GM23248 (cell line): ENCODE data around the gene QRICH2. TPM values are rescaled to one million over a fixed set of nuclear protein-coding genes. Genes with fewer than 3 reads are reported as not detected.
"Not testable (repeated sequence)": the region's sequence is repeated elsewhere in the genome, so short reads cannot be mapped to it uniquely, and the experiment has no call there.

Source experiments
- DNase-seq: peaks from one replicate; pipeline ENCODE4 v3.0.0-alpha.2; 2015
- H2AFZ ChIP-seq: fragments of 200-600 bp; sonication (generic); 2 replicates; pipeline ENCODE4 v1.6.1; 2016; ENCODE audit warnings: antibody characterized with exemption
- H3F3A ChIP-seq: fragments of 200-600 bp; sonication (generic); 2 replicates; pipeline ENCODE4 v1.6.1; 2016; ENCODE audit warnings: mild to moderate bottlenecking, antibody characterized with exemption, mixed run types; ENCODE audit not compliant: insufficient read depth
- H3K27ac ChIP-seq: fragments of 200-600 bp; sonication (generic); 2 replicates; pipeline ENCODE4 v1.5.1; 2016; ENCODE audit warnings: mild to moderate bottlenecking
- H3K27me3 ChIP-seq: fragments of 200-600 bp; sonication (generic); replicated peaks from 2 replicates; pipeline ENCODE4 v1.6.1; 2016; ENCODE audit warnings: mild to moderate bottlenecking; ENCODE audit not compliant: insufficient read depth
- H3K36me3 ChIP-seq: fragments of 200-600 bp; sonication (generic); 2 replicates; pipeline ENCODE4 v1.6.1; 2016; ENCODE audit warnings: low read depth, mild to moderate bottlenecking
- H3K4me1 ChIP-seq: fragments of 200-600 bp; sonication (generic); 2 replicates; pipeline ENCODE4 v1.6.1; 2016; ENCODE audit warnings: mild to moderate bottlenecking; ENCODE audit not compliant: insufficient read depth
- H3K4me2 ChIP-seq: fragments of 200-600 bp; sonication (generic); one replicate; pipeline ENCODE4 v1.6.1; 2016; ENCODE audit warnings: mild to moderate bottlenecking; ENCODE audit not compliant: unreplicated experiment
- H3K4me3 ChIP-seq: fragments of 200-600 bp; sonication (generic); 2 replicates; pipeline ENCODE4 v1.5.1; 2016; ENCODE audit warnings: mild to moderate bottlenecking
- H3K79me2 ChIP-seq: fragments of 200-600 bp; sonication (generic); 2 replicates; pipeline ENCODE4 v1.6.1; 2016; ENCODE audit warnings: mild to moderate bottlenecking; ENCODE audit not compliant: insufficient read depth
- H3K9ac ChIP-seq: fragments of 200-600 bp; sonication (generic); 2 replicates; pipeline ENCODE4 v1.6.1; 2016; ENCODE audit warnings: mild to moderate bottlenecking
- H3K9me2 ChIP-seq: fragments of 200-600 bp; sonication (generic); 2 replicates; pipeline ENCODE4 v1.6.1; 2016; ENCODE audit warnings: mixed run types, mild to moderate bottlenecking, moderate library complexity; ENCODE audit not compliant: insufficient read depth
- H3K9me3 ChIP-seq: fragments of 200-600 bp; sonication (generic); one replicate; pipeline ENCODE4 v1.6.1; 2017; ENCODE audit warnings: low read depth
- H4K20me1 ChIP-seq: fragments of 200-600 bp; sonication (generic); 2 replicates; pipeline ENCODE4 v1.6.0; 2016; ENCODE audit not compliant: insufficient read depth
- EZH2 ChIP-seq: fragments of 200-600 bp; sonication (generic); IDR thresholded peaks from 2 replicates; pipeline ENCODE4 v1.6.1; 2018; ENCODE audit warnings: antibody characterized with exemption, mild to moderate bottlenecking; ENCODE audit not compliant: insufficient read depth, poor library complexity, severe bottlenecking
- EZH2phosphoT487 ChIP-seq: fragments of 200-600 bp; sonication (generic); IDR thresholded peaks from 2 replicates; pipeline ENCODE4 v1.6.1; 2018; ENCODE audit warnings: antibody characterized with exemption, moderate library complexity, mild to moderate bottlenecking, low read depth; ENCODE audit not compliant: insufficient read depth
- WGBS, 2 experiments: methylation state at CpG; one replicate each; pipeline ENCODE4 v1.1.6; 2015 to 2017; ENCODE audit warnings: low lambda C conversion rate in 2 of 2, low coverage in 1 of 2; ENCODE audit errors: missing lambda C conversion rate in 2 of 2; 5-methylcytosine and 5-hydroxymethylcytosine counted together
- in situ Hi-C: fragments of 300-500 bp; cut with MboI; formaldehyde crosslinking; loops from 2 replicates; pipeline ENCODE4 v1.15.0; 2020
- polyA plus RNA-seq: library from polyadenylated mRNA; unstranded; fragments of >200 nt; fragmentation: Nextera tagmentation; extraction: Ambion mirVana; gene quantifications from 2 replicates; pipeline ENCODE4 v1.2.1, GENCODE V29; 2016
- total RNA-seq: library from RNA; depleted of rRNA; stranded (reverse); fragments of >200 nt; shearing (Covaris generic); gene quantifications from 2 replicates; pipeline ENCODE4 v1.2.3, GENCODE V29; 2014

QRICH2 gene
- total and polyA plus RNA-seq, 2 experiments from 2014 or later = 1.3 to 4.0 TPM

DNA sequence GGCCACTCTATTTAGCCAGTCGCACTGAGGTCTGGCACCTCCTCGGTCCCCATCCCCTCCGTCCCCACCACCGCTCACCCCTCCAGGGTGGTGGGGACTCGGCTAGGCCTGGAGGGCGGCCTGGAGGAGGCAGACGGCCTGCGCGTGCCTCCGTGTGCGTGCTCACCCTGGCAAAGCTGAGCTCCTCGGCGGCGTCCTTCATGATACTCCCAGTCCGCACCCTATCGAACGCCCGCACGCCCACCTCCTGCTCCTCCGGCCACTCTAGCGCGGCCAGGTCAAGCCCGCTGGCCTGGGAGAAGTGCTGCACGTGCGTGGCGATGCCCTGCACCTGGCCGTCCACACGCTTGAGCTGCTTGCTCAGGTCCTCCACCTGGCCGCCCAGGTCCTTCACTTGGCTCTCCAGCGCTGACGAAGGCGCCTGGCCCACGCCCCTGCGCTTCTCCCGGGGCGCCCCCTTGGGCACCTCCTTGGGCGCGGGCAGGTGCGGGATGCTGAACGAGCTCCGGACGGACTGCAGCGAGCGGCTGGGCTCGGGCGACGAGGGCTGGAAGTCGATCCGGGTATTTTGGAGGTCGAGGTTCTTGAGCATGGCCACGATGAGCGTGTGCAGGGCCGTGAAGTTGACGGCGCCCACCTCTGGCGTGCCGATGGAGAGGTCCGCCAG lies 644 bp downstream of the QRICH2 start:
- Histone ChIP-seq H3K36me3 (peaks cover 6% of the 10 kb centered on the region; the same call in 1 of the 2 replicates), H3F3A (peaks cover 6% of the 10 kb centered on the region; the same call in 1 of the 2 replicates), H3K27ac (no peak overlapping the region), H4K20me1 (no peaks in the 10 kb centered on the region), H3K9me3 (no peaks in the 10 kb centered on the region), H3K4me2 (no peak overlapping the region), H2AFZ (no peak overlapping the region), H3K79me2 (no peaks in the 10 kb centered on the region), H3K4me3 (no peak overlapping the region), H3K9ac (no peak overlapping the region), H3K27me3 (no peaks in the 10 kb centered on the region), H3K9me2 (no peaks in the 10 kb centered on the region), H3K4me1 (no peaks in the 10 kb centered on the region)
- DNase-seq = no peak
- no peak for TF ChIP-seq EZH2phosphoT487
- no peak for TF ChIP-seq EZH2
- in situ Hi-C loops = no loop called here
- 94 to 96% methylated on average over 53 to 58 of the region's 58 CpGs for WGBS, 2 experiments

DNA sequence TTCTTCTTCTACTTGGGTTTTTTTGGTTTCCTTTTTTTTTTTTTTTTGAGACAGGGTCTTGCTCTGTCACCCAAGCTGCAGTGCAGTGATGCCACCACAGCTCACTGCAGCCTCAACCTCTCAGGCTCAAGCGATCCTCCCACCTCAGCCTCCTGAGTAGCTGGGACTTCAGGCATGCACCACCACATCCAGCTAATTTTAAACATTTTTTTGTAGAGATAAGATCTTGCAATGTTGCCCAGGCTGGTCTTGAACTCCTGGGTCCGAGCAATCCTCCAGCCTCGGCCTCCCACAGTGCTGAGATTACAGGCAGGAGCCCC lies 3.0 kb downstream of the QRICH2 start:
- H3F3A ChIP-seq, H3K27me3 ChIP-seq, in situ Hi-C loops, H3K79me2 ChIP-seq, DNase-seq, H3K4me3 ChIP-seq, H3K36me3 ChIP-seq, H3K4me2 ChIP-seq, H2AFZ ChIP-seq, H3K9me3 ChIP-seq, H3K9ac ChIP-seq, H4K20me1 ChIP-seq, H3K4me1 ChIP-seq, H3K9me2 ChIP-seq, H3K27ac ChIP-seq: not testable (repeated sequence)
- WGBS, 2 experiments = 93 to 97% methylated on average over 3 of the region's 3 CpGs

DNA sequence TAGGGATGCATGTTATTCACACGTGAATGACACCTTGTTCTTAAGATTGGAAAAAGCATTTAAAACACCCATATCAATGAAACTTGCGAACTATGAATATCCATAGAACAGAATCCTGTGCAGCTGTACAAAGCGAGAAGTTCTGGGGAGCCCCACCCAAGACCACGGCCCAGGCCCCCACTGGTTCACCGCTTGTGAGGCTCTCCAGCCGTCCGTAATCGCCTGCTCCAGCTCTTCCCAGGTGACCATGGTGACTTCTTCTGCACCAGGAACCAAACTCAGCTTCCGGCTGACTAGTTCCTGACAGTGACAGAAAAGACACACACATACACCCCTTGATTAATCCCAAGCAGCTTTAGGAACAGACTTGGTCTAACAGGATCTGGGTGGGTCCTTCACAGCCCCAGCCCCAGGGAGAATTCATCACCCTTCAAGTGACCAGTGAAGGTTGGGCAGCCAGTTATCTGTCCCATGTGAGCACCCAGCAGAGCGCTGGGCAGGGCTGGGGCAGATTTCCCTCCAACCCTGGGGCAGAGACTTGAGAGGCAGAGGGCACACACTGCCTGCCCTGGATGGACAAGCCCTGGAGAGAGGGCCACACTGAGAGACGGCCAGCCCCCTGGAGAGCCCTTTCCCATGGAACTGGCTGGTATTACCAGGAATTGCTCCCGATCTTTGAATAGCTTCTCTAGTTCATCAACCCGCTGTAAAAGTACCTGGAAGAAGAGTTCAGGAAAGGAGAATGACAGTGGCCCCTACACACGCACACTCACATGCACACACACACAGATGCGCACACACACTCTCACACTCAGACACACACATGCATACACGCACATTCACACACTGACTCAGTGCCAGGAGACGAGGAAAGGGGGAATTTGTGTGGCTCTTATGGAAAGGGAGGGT lies 3.6 kb downstream of the QRICH2 start:
- no peak for DNase-seq
- no peak overlapping the region for H3K4me2 ChIP-seq
- no peaks in the 10 kb centered on the region for H3F3A ChIP-seq
- no peaks in the 10 kb centered on the region for H3K36me3 ChIP-seq
- H3K9me2 ChIP-seq = no peaks in the 10 kb centered on the region
- H3K27ac ChIP-seq = no peak overlapping the region
- no peaks in the 10 kb centered on the region for H3K9me3 ChIP-seq
- no peak overlapping the region for H3K9ac ChIP-seq
- in situ Hi-C loops = loop anchor here (5.0 kb wide), 1 partner anchor 93 kb away; no protein-coding TSS in a partner anchor
- no peaks in the 10 kb centered on the region for H3K79me2 ChIP-seq
- no peaks in the 10 kb centered on the region for H3K27me3 ChIP-seq
- H3K4me1 ChIP-seq = no peaks in the 10 kb centered on the region
- H4K20me1 ChIP-seq = no peaks in the 10 kb centered on the region
- TF ChIP-seq EZH2 (no peak), EZH2phosphoT487 (no peak)
- H2AFZ ChIP-seq = no peak overlapping the region
- no peak overlapping the region for H3K4me3 ChIP-seq
- WGBS, 2 experiments = 85 to 87% methylated on average over 17 of the region's 17 CpGs

DNA sequence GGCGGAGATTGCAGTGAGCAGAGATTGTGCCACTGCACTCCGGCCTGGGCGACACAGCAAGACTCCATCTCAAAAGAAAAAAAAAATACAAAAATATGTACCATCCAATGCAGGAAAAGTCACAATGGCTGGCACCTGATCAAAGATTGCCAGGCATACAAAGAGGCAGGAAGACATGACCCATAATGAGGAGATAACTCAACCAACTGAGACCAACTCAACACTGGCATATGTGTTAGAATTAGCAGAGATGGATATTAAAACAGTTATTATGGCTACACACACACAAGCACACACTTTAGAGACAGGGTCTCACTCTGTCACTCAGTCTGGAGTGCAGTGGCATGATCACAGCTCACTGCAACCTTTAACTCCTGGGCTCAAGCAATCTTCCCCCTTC lies 10.6 kb downstream of the QRICH2 start:
- Histone ChIP-seq H4K20me1 (no peaks in the 10 kb centered on the region), H3K36me3 (no peaks in the 10 kb centered on the region), H3K4me3 (no peak overlapping the region), H3F3A (no peaks in the 10 kb centered on the region), H3K27me3 (no peaks in the 10 kb centered on the region), H3K4me1 (no peaks in the 10 kb centered on the region), H3K27ac (no peak overlapping the region), H2AFZ (no peak overlapping the region), H3K9me3 (no peaks in the 10 kb centered on the region), H3K9ac (no peak overlapping the region), H3K9me2 (no peaks in the 10 kb centered on the region), H3K79me2 (no peaks in the 10 kb centered on the region), H3K4me2 (no peak overlapping the region)
- 89 to 95% methylated on average over 3 of the region's 3 CpGs for WGBS, 2 experiments
- DNase-seq = no peak
- TF ChIP-seq EZH2phosphoT487 (no peak), EZH2 (no peak)
- in situ Hi-C loops = loop anchor here (25.0 kb wide), 1 partner anchor 385 kb away; the partner anchor contains the start of gene MRPL38
